K562 (cell line): ENCODE results near the gene NUP205. TPM values are rescaled to one million over a fixed set of nuclear protein-coding genes. Genes with fewer than 3 reads are reported as not detected.

Source experiments
- ATF4 ChIP-seq: fragments of 450-650 bp; formaldehyde crosslinking; IDR thresholded peaks from 2 replicates; pipeline ENCODE4 v1.4.0; 2022; ENCODE audit warnings: mild to moderate bottlenecking, moderate library complexity
- CBFA2T3 ChIP-seq: fragments of 450-650 bp; IDR thresholded peaks from 2 replicates; pipeline ENCODE4 v1.6.1; 2017
- E2F1 ChIP-seq: sonication (generic); formaldehyde crosslinking; IDR thresholded peaks from 2 replicates; pipeline ENCODE4 v1.8.1; 2023; ENCODE audit warnings: mild to moderate bottlenecking, missing genetic modification reagents, moderate library complexity
- FOXM1 ChIP-seq, 2 experiments: fragments of 450-650 bp in 1 of 2; sonication (generic) in 1 of 2; formaldehyde crosslinking in 1 of 2; IDR thresholded peaks; 2 replicates each; pipeline versions ENCODE4 v1.6.1 to v1.9.0; 2017 to 2022; ENCODE audit warnings: low read depth in 2 of 2, mild to moderate bottlenecking in 2 of 2, missing genetic modification reagents in 1 of 2, moderate library complexity in 1 of 2
- HES1 ChIP-seq: fragments of 450-650 bp; IDR thresholded peaks from 2 replicates; pipeline ENCODE4 v1.6.1; 2016; ENCODE audit warnings: low read depth, mild to moderate bottlenecking, moderate library complexity
- LCOR ChIP-seq: sonication (generic); formaldehyde crosslinking; IDR thresholded peaks from 2 replicates; pipeline ENCODE4 v1.8.0; 2022; ENCODE audit warnings: mild to moderate bottlenecking, missing genetic modification reagents
- MBD2 ChIP-seq: sonication (generic); IDR thresholded peaks from 2 replicates; pipeline ENCODE4 v1.6.1; 2016; ENCODE audit warnings: low read depth, borderline replicate concordance
- NCOA6 ChIP-seq: fragments of 450-650 bp; IDR thresholded peaks from 2 replicates; pipeline ENCODE4 v1.6.1; 2017; ENCODE audit warnings: mild to moderate bottlenecking
- NELFE ChIP-seq: IDR thresholded peaks from 2 replicates; pipeline ENCODE4 v1.6.1; 2011; ENCODE audit warnings: mild to moderate bottlenecking; ENCODE audit not compliant: insufficient read depth, insufficient read length
- NR1H2 ChIP-seq: sonication (generic); formaldehyde crosslinking; IDR thresholded peaks from 2 replicates; pipeline ENCODE4 v1.4.0; 2020; ENCODE audit warnings: mild to moderate bottlenecking, missing genetic modification reagents
- NR2C2 ChIP-seq, 2 experiments: fragments of 200-800 bp in 1 of 2; sonication (Bioruptor generic) in 1 of 2; sonication (generic) in 1 of 2; formaldehyde crosslinking in 1 of 2; IDR thresholded peaks; 2 replicates each; pipeline versions ENCODE4 v1.6.1 to v1.8.0; 2016 to 2022; ENCODE audit warnings: mild to moderate bottlenecking in 1 of 2, missing compliant biosample characterization in 1 of 2, missing genetic modification characterization in 1 of 2, missing genetic modification reagents in 1 of 2
- NR2F6 ChIP-seq: fragments of 450-650 bp; formaldehyde crosslinking; IDR thresholded peaks from 2 replicates; pipeline ENCODE4 v1.4.0; 2020; ENCODE audit warnings: mild to moderate bottlenecking
- POLR2A ChIP-seq: fragments of 450-650 bp; conservative IDR thresholded peaks from 2 replicates; pipeline ENCODE4 v1.6.1; 2016
- SMARCA4 ChIP-seq: fragments of 450-650 bp; IDR thresholded peaks from 2 replicates; pipeline ENCODE4 v1.6.1; 2016
- TAF15 ChIP-seq: fragments of 200-400 bp; formaldehyde crosslinking; IDR thresholded peaks from 2 replicates; pipeline ENCODE4 v1.6.1; 2017; ENCODE audit warnings: mild to moderate bottlenecking, low read depth, low read length, moderate library complexity
- ZBED1 ChIP-seq: IDR thresholded peaks from 2 replicates; pipeline ENCODE4 v1.6.1; 2014
- ZNF133 ChIP-seq: fragments of 250-450 bp; sonication (Bioruptor Pico); IDR thresholded peaks from 2 replicates; pipeline ENCODE4 v1.4.0; 2020; ENCODE audit warnings: mild to moderate bottlenecking
- ZNF23 ChIP-seq: fragments of 250-450 bp; sonication (Bioruptor Pico); IDR thresholded peaks from 2 replicates; pipeline ENCODE4 v1.4.0; 2020; ENCODE audit warnings: mild to moderate bottlenecking
- ZNF449 ChIP-seq: fragments of 250-450 bp; sonication (Bioruptor Pico); IDR thresholded peaks from 2 replicates; pipeline ENCODE4 v1.8.0; 2022; ENCODE audit warnings: moderate library complexity, mild to moderate bottlenecking, inconsistent platforms
- ZNF583 ChIP-seq: fragments of 250-450 bp; sonication (Bioruptor Pico); IDR thresholded peaks from 2 replicates; pipeline ENCODE4 v1.4.0; 2020
- ZNF699 ChIP-seq: fragments of 250-450 bp; sonication (Bioruptor Pico); IDR thresholded peaks from 2 replicates; pipeline ENCODE4 v1.8.0; 2021; ENCODE audit warnings: mild to moderate bottlenecking, moderate library complexity; ENCODE audit not compliant: insufficient replicate concordance
- ZNF707 ChIP-seq: fragments of 250-450 bp; sonication (Bioruptor Pico); conservative IDR thresholded peaks from 2 replicates; pipeline ENCODE4 v1.8.0; 2022; ENCODE audit warnings: inconsistent platforms, mild to moderate bottlenecking, moderate library complexity
- polyA plus RNA-seq, 8 experiments: library from polyadenylated mRNA; depleted of rRNA in 4 of 8; stranded (reverse) in 5 of 8; unstranded in 3 of 8; fragments of >200 nt; fragmentation: Nextera tagmentation in 2 of 8; fragmentation: Illumina TruSeq in 1 of 8; extraction: Ambion mirVana in 2 of 8; extraction: Trizol in 1 of 8; gene quantifications; 2 replicates each; pipeline versions ENCODE4 v1.2.1 to v1.2.3, GENCODE V29; 2011 to 2014; ENCODE audit warnings: inconsistent platforms in 1 of 8, missing spikeins in 1 of 8
- total RNA-seq, 7 experiments: library from RNA; depleted of rRNA in 6 of 7; stranded (reverse); fragments of >200 nt in 6 of 7; fragmentation: Illumina TruSeq in 2 of 7; extraction: Trizol in 2 of 7; gene quantifications; 2 replicates each; pipeline versions ENCODE4 v1.2.1 to v1.2.3, GENCODE V29; 2011 to 2021; ENCODE audit warnings: low replicate concordance in 1 of 7

The NUP205 gene
- total and polyA plus RNA-seq, 9 of the 15 experiments (the other 6 are each of a cell fraction or from before 2014, with no cell fraction given), result 101 to 282 (median 193) TPM

- TF ChIP-seq NR1H2 (CRISPR knock-in tag) (0 out of 2 replicates have a peak, but pooled peaks have one; percentile 3), ZNF23 (no peak; the same call in 1 of the 2 replicates), ZNF133 (CRISPR knock-in tag) (no peak), ZBED1 (peak; percentile 82; the same call in 1 of the 2 replicates), HES1 (no peak), NR2C2 (CRISPR knock-in tag; IDR thresholded peaks at IDR 0.05) (peak; percentile 78; the same call in 1 of the 2 replicates), NR2C2 (tag; IDR thresholded peaks at IDR 0.05) (peak; percentile 86), NR2F6 (CRISPR knock-in tag) (no peak), TAF15 (no peak), ZNF449 (no peak), ZNF583 (CRISPR knock-in tag) (0 out of 2 replicates have a peak, but pooled peaks have one; percentile 50), ATF4 (CRISPR knock-in tag) (peak; percentile 55; the same call in 1 of the 2 replicates), MBD2 (peak; percentile 89), CBFA2T3 (no peak), FOXM1 (IDR thresholded peaks at IDR 0.05; ENCODE audit: low read depth) (no peak; the same call in none of the 2 replicates), FOXM1 (CRISPR knock-in tag; IDR thresholded peaks at IDR 0.05; ENCODE audit: low read depth) (no peak; the same call in 1 of the 2 replicates), ZNF699 (CRISPR knock-in tag) (no peak), E2F1 (CRISPR knock-in tag) (peak; percentile 95), LCOR (CRISPR knock-in tag) (peak; percentile 99), ZNF707 (CRISPR knock-in tag) (no peak; the same call in 1 of the 2 replicates), NELFE (no peak), NCOA6 (0 out of 2 replicates have a peak, but pooled peaks have one; percentile 12), POLR2A (peak; percentile 99), SMARCA4 (peak; percentile 9; the same call in 1 of the 2 replicates)
Observed at GRCh38 chr7:135557455-135558336, at the start of gene NUP205 (continued).
